ENCODE results near the gene BTBD2. TPM values are rescaled to one million over a fixed set of nuclear protein-coding genes. Genes with fewer than 3 reads are reported as not detected.

Gene BTBD2
- total RNA-seq, 1 donor from 2014 or later: 53.4 TPM

- no peak for DNase-seq
- Histone ChIP-seq H3K4me1 (no peaks in the 10 kb centered on the region), H3K36me3 (peaks cover 40% of the 10 kb centered on the region)
Observed at GRCh38 chr19:1974381-1975161, 40.9 kb downstream of the BTBD2 start.

GRCh38 chr19:1970806-1971502 lies 44.6 kb downstream of the BTBD2 start:
- Histone ChIP-seq H3K27me3 (ENCODE audit: low read depth) (no peaks in the 10 kb centered on the region), H3K36me3 (peaks cover 31% of the 10 kb centered on the region), H3K4me1 (no peaks in the 10 kb centered on the region), H3K9me3 (replicated peaks) (no peaks in the 10 kb centered on the region), H3K27ac (replicated peaks) (no peak overlapping the region), H3K4me3 (no peak overlapping the region)
- TF ChIP-seq CTCF (IDR thresholded peaks at IDR 0.05; ENCODE audit: borderline replicate concordance): no peak
- intact Hi-C loops (cut with micrococcal nuclease): no loop called here
- no peak for DNase-seq

More at GRCh38 chr19:1974381-1975161, 40.9 kb downstream of the BTBD2 start:
- intact Hi-C loops (cut with micrococcal nuclease): no loop called here
- no peaks in the 10 kb centered on the region for H3K27me3 ChIP-seq (ENCODE audit: low read depth)
- no peaks in the 10 kb centered on the region for H3K9me3 ChIP-seq (replicated peaks)
- no peak for TF ChIP-seq CTCF (IDR thresholded peaks at IDR 0.05; ENCODE audit: borderline replicate concordance)
- no peak overlapping the region for H3K4me3 ChIP-seq
- H3K27ac ChIP-seq (replicated peaks): no peak overlapping the region

GRCh38 chr19:1970003-1970805 lies 45.3 kb downstream of the BTBD2 start:
- Histone ChIP-seq H3K27me3 (ENCODE audit: low read depth) (no peaks in the 10 kb centered on the region), H3K36me3 (peaks cover 27% of the 10 kb centered on the region), H3K4me3 (no peak overlapping the region), H3K9me3 (replicated peaks) (no peaks in the 10 kb centered on the region), H3K4me1 (no peaks in the 10 kb centered on the region), H3K27ac (replicated peaks) (no peak overlapping the region)
- intact Hi-C loops (cut with micrococcal nuclease): no loop called here
- no peak for DNase-seq
- no peak for TF ChIP-seq CTCF (IDR thresholded peaks at IDR 0.05; ENCODE audit: borderline replicate concordance)

- intact Hi-C loops (cut with micrococcal nuclease): no loop called here
Observed at GRCh38 chr19:1969176-1970002, 46.1 kb downstream of the BTBD2 start.

More at GRCh38 chr19:1969176-1970002, 46.1 kb downstream of the BTBD2 start:
- no peaks in the 10 kb centered on the region for H3K27me3 ChIP-seq (ENCODE audit: low read depth)
- no peak for TF ChIP-seq CTCF (IDR thresholded peaks at IDR 0.05; ENCODE audit: borderline replicate concordance)
- no peak overlapping the region for H3K27ac ChIP-seq (replicated peaks)
- no peak overlapping the region for H3K4me3 ChIP-seq
- peaks cover 23% of the 10 kb centered on the region for H3K36me3 ChIP-seq
- DNase-seq: no peak
- H3K9me3 ChIP-seq (replicated peaks): no peaks in the 10 kb centered on the region
- H3K4me1 ChIP-seq: peaks cover 1% of the 10 kb centered on the region

Measured in left ventricle myocardium inferior (tissue), 1 donor.